WI38 (cell line): ENCODE measurements around the gene CRTAP.

Source experiments
- H3K4me3 ChIP-seq: 2 replicates; pipeline ENCODE4 v1.5.1; 2011; ENCODE audit warnings: low read depth, mild to moderate bottlenecking, control low read depth, low read length
- CTCF ChIP-seq: IDR thresholded peaks from 2 replicates; pipeline ENCODE4 v1.5.1; 2012; ENCODE audit warnings: low read depth, mild to moderate bottlenecking, control low read depth, low read length

The CRTAP gene

GRCh38 chr3:33115024-33115768 lies 1.4 kb downstream of the CRTAP start:
- H3K4me3 ChIP-seq = peak overlapping the region; percentile 70
- TF ChIP-seq CTCF = no peak

GRCh38 chr3:33117461-33117860 lies 3.6 kb downstream of the CRTAP start:
- TF ChIP-seq CTCF = no peak
- H3K4me3 ChIP-seq = no peak overlapping the region

- no peak for TF ChIP-seq CTCF
- no peak overlapping the region for H3K4me3 ChIP-seq
These were observed 6.1 kb downstream of the CRTAP start for GRCh38 chr3:33119891-33120290.

GRCh38 chr3:33122991-33123390 lies 9.2 kb downstream of the CRTAP start:
- H3K4me3 ChIP-seq = no peak overlapping the region
- TF ChIP-seq CTCF = no peak

GRCh38 chr3:33124638-33125037 lies 10.8 kb downstream of the CRTAP start:
- H3K4me3 ChIP-seq = no peak overlapping the region
- no peak for TF ChIP-seq CTCF

- no peak overlapping the region for H3K4me3 ChIP-seq
- no peak for TF ChIP-seq CTCF
These were observed 12.0 kb downstream of the CRTAP start for GRCh38 chr3:33125840-33126239.

- no peak for TF ChIP-seq CTCF
- H3K4me3 ChIP-seq = no peak overlapping the region
These were observed 14.9 kb downstream of the CRTAP start for GRCh38 chr3:33128706-33129105.
